Gastroesophageal sphincter (tissue), 4 donors: ENCODE results near the gene HBS1L. TPM values are rescaled to one million over a fixed set of nuclear protein-coding genes. Genes with fewer than 3 reads are reported as not detected.

Source experiments
- ATAC-seq: fragments of 150-250 bp; one replicate; pipeline ENCODE4 v1.9.1; 2016; ENCODE audit warnings: mild to moderate bottlenecking, moderate library complexity
- H3K27ac ChIP-seq, 4 donors: fragments of 200-600 bp; sonication (generic) in 3 of 4; 1 replicate in 3 of 4; 2 replicates in 1 of 4; pipeline ENCODE4 v1.5.1; 2016 to 2019
- H3K27me3 ChIP-seq: fragments of 200-600 bp; sonication (generic); one replicate; pipeline ENCODE4 v1.5.1; 2019
- H3K36me3 ChIP-seq, 2 donors: fragments of 200-600 bp; sonication (generic); one replicate each; pipeline ENCODE4 v1.5.1; 2019; ENCODE audit warnings: control low read depth in 1 of 2
- H3K4me1 ChIP-seq, 3 donors: fragments of 200-600 bp; sonication (generic); 1 replicate in 2 of 3; 2 replicates in 1 of 3; pipeline ENCODE4 v1.5.1; 2016 to 2019; ENCODE audit warnings: control low read depth in 2 of 3
- H3K4me3 ChIP-seq, 2 donors: fragments of 200-600 bp; sonication (generic); one replicate each; pipeline ENCODE4 v1.5.1; 2019; ENCODE audit warnings: mild to moderate bottlenecking in 1 of 2, moderate library complexity in 1 of 2
- H3K9me3 ChIP-seq, 3 donors: fragments of 200-600 bp; sonication (generic); one replicate each; pipeline ENCODE4 v1.5.1; 2017 to 2019; ENCODE audit warnings: control low read depth in 2 of 3
- EP300 ChIP-seq: sonication (generic); formaldehyde crosslinking; IDR thresholded peaks from one replicate; pipeline ENCODE4 v1.6.1; 2017; ENCODE audit warnings: antibody characterized with exemption, mild to moderate bottlenecking
- POLR2A ChIP-seq, 2 donors: fragments of 450-650 bp; IDR thresholded peaks; one replicate each; pipeline ENCODE4 v1.6.1; 2017; ENCODE audit warnings: antibody characterized with exemption in 2 of 2, mild to moderate bottlenecking in 2 of 2, moderate library complexity in 1 of 2
- POLR2AphosphoS5 ChIP-seq: sonication (generic); formaldehyde crosslinking; IDR thresholded peaks from one replicate; pipeline ENCODE4 v1.6.1; 2017; ENCODE audit warnings: antibody characterized with exemption
- WGBS, 2 donors: methylation state at CpG; one replicate each; pipeline ENCODE4 v1.1.5; 2018; ENCODE audit warnings: low coverage in 1 of 2; 5-methylcytosine and 5-hydroxymethylcytosine counted together
- total RNA-seq, 4 donors: library from RNA; depleted of rRNA; stranded (reverse); fragments of >200 nt; gene quantifications; one replicate each; pipeline ENCODE4 v1.1.0, GENCODE V29; 2016
- TF ChIP-seq, protein P1 (sequence below), 4 experiments: fragments of 200-600 bp in 2 of 4; fragments of 450-650 bp in 2 of 4; sonication (generic) in 1 of 4; IDR thresholded peaks; one replicate each; pipeline ENCODE4 v1.5.1; 2017 to 2019; ENCODE audit warnings: antibody characterized with exemption in 4 of 4, mild to moderate bottlenecking in 2 of 4, moderate library complexity in 2 of 4

Gene HBS1L
- total RNA-seq, 4 donors from 2014 or later: 56.5 to 159 (median 67.6) TPM

DNA sequence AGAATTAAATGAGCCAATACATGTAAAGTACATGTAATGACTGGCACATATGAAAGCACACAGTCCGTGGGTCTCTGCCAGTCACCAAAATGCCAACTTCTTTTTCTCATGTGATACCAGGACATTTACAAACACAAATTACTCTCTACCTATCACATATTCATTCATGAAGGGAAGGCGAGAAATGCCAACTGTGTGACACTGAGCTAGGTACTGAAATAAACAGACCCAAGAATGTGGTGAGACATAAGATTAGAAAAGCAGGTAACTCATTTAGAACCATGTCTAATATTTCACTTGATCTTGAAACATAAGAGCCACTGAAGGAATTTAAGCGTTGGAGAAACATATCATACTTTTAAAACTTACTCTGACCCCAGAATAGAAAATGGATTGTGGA is 41.4 kb downstream of the HBS1L start:
- no peaks in the 10 kb centered on the region for H3K27me3 ChIP-seq
- no peaks in the 10 kb centered on the region for H3K36me3 ChIP-seq
- H3K4me1 ChIP-seq: no peaks in the 10 kb centered on the region
- ATAC-seq: no peak
- TF ChIP-seq, protein P1, sequence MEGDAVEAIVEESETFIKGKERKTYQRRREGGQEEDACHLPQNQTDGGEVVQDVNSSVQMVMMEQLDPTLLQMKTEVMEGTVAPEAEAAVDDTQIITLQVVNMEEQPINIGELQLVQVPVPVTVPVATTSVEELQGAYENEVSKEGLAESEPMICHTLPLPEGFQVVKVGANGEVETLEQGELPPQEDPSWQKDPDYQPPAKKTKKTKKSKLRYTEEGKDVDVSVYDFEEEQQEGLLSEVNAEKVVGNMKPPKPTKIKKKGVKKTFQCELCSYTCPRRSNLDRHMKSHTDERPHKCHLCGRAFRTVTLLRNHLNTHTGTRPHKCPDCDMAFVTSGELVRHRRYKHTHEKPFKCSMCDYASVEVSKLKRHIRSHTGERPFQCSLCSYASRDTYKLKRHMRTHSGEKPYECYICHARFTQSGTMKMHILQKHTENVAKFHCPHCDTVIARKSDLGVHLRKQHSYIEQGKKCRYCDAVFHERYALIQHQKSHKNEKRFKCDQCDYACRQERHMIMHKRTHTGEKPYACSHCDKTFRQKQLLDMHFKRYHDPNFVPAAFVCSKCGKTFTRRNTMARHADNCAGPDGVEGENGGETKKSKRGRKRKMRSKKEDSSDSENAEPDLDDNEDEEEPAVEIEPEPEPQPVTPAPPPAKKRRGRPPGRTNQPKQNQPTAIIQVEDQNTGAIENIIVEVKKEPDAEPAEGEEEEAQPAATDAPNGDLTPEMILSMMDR (IDR thresholded peaks at IDR 0.05): no peak
- TF ChIP-seq POLR2AphosphoS5 (no peak), POLR2A (IDR thresholded peaks at IDR 0.05) (no peak), EP300 (no peak)
- no peaks in the 10 kb centered on the region for H3K9me3 ChIP-seq
- no peak overlapping the region for H3K27ac ChIP-seq
- WGBS, 2 donors: 92 to 95% methylated on average over 3 of the region's 3 CpGs
- H3K4me3 ChIP-seq: no peak overlapping the region

DNA sequence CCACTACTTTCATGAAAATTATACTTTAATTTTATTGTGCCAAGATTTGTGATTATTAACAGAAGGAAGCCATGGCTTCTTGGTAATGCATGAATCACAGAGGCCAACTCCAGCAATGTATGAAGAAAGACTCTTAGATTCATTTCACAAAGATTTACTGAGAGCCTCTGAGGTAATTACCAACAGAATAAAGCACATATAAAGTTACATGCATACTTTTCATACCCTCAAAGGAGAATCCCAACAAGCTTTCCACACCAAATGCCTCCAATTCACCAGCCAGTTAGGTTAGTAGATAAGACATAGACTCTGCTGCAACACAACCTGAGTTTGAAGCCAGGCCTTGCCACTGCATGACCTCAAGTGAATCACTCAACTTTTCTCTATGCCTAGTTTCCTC is 41.9 kb downstream of the HBS1L start:
- ATAC-seq: no peak
- TF ChIP-seq POLR2A (IDR thresholded peaks at IDR 0.05): no peak
- no peak for TF ChIP-seq EP300
- TF ChIP-seq POLR2AphosphoS5: no peak
- TF ChIP-seq, protein P1 (IDR thresholded peaks at IDR 0.05): no peak
- H3K36me3 ChIP-seq: no peaks in the 10 kb centered on the region
- H3K4me3 ChIP-seq: no peak overlapping the region
- no peaks in the 10 kb centered on the region for H3K4me1 ChIP-seq
- no peak overlapping the region for H3K27ac ChIP-seq
- H3K27me3 ChIP-seq: no peaks in the 10 kb centered on the region
- no peaks in the 10 kb centered on the region for H3K9me3 ChIP-seq

DNA sequence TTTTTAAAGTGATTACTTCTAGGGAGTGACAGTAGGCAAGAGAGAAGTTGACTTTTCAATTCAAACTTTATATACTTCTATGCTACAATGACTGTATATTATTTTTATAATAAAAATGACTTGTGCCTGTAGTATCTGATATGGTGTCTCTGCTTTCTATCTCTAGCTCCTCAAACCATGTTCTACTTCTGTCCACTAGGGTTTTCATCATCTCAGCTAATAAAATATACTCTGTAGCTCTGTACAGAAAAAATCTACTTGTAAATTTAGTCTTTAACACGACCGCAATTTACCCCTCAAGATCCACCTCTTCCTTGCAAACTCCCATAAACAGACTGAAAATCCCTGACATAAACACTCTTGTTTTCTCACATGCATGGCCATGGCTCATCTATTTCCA is 42.3 kb downstream of the HBS1L start:
- no peaks in the 10 kb centered on the region for H3K4me1 ChIP-seq
- 85% methylated on average over 2 of the region's 2 CpGs for WGBS, 2 donors
- H3K27me3 ChIP-seq: no peaks in the 10 kb centered on the region
- no peaks in the 10 kb centered on the region for H3K9me3 ChIP-seq
- H3K4me3 ChIP-seq: no peak overlapping the region
- ATAC-seq: no peak
- H3K27ac ChIP-seq: no peak overlapping the region
- no peaks in the 10 kb centered on the region for H3K36me3 ChIP-seq
- TF ChIP-seq, protein P1 (IDR thresholded peaks at IDR 0.05): no peak
- TF ChIP-seq POLR2AphosphoS5 (no peak), POLR2A (IDR thresholded peaks at IDR 0.05) (no peak), EP300 (no peak)

DNA sequence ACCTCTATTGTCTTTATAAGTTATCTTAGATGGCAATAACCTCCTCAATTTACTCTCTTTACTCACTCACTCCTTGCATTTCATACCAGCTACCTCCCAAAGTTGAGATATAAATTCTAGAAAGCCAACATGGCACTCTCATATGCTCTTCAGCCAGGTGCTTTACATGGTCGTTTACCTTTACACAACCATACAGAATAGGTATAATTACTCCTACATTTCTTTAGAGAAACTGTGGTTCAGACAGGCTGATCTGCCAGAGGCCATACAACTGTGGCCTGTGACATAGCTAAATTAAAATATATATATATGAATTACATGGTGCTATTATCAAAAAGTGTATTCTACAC is 45.7 kb downstream of the HBS1L start:
- H3K27me3 ChIP-seq: no peaks in the 10 kb centered on the region
- no peak overlapping the region for H3K27ac ChIP-seq
- 83 to 100% methylated on average over 1 of the region's 1 CpG for WGBS, 2 donors
- H3K4me3 ChIP-seq: no peak overlapping the region
- ATAC-seq: no peak
- TF ChIP-seq EP300: no peak
- TF ChIP-seq, protein P1 (IDR thresholded peaks at IDR 0.05): no peak
- TF ChIP-seq POLR2A (IDR thresholded peaks at IDR 0.05): no peak
- TF ChIP-seq POLR2AphosphoS5: no peak
- no peaks in the 10 kb centered on the region for H3K9me3 ChIP-seq
- no peaks in the 10 kb centered on the region for H3K36me3 ChIP-seq
- no peaks in the 10 kb centered on the region for H3K4me1 ChIP-seq

DNA sequence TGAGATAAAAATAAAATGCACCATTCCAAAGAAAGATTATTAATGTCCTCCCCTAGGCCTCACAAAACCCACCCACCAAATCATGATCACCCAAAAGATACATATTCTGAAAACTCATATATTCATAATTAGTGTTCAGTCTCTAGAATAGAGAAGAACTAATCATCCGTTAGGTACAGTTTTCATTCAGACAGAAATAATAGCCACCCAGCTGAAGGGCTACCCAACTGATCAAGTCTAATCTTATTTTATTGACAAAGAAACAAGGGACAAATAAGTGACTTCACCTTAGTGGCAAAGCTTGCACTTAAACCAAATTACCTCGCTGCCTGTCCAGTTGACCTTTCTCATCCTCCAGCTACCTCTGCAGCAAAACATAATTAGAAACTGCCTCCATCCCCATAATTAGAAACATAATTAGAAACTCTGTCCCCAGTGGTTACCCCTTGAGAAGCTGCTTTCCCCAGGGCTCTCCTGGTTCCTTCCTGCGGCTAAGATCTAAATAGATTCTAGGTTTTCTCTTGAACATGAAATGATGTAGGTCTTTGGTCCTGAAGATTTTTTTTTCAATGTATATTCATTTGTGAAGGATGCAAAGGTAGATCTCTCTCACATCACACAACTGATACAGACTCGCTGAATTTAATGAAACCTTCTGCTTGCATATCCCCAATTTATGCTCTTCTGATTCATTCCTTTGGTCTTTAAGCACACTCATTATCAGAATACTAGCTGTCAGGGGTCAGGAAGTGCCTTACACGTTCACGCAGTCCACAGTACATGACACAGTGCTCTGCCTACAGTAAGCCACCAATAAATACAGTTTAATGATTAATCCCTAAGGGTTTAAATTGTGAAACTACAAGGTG is 46.3 kb downstream of the HBS1L start:
- TF ChIP-seq EP300 (no peak), POLR2AphosphoS5 (no peak), POLR2A (IDR thresholded peaks at IDR 0.05) (no peak)
- TF ChIP-seq, protein P1 (IDR thresholded peaks at IDR 0.05): no peak
- WGBS, 2 donors: 79 to 86% methylated on average over 6 of the region's 6 CpGs
- H3K27ac ChIP-seq: no peak overlapping the region
- no peaks in the 10 kb centered on the region for H3K36me3 ChIP-seq
- no peak overlapping the region for H3K4me3 ChIP-seq
- H3K27me3 ChIP-seq: no peaks in the 10 kb centered on the region
- no peaks in the 10 kb centered on the region for H3K9me3 ChIP-seq
- H3K4me1 ChIP-seq: no peaks in the 10 kb centered on the region
- ATAC-seq: no peak
